GM18526 (cell line): ENCODE data around the gene GRSF1.

Experiments used
- POLR2A ChIP-seq: IDR thresholded peaks from 3 replicates; pipeline ENCODE4 v1.6.1; 2011; ENCODE audit not compliant: insufficient read length; ENCODE audit errors: extremely low read depth

The GRSF1 gene

GRCh38 chr4:70838666-70839588, 763 bp downstream of the GRSF1 start:
- TF ChIP-seq POLR2A = no peak

GRCh38 chr4:70838204-70838603, 1.5 kb downstream of the GRSF1 start:
- no peak for TF ChIP-seq POLR2A

GRCh38 chr4:70836081-70836480, 3.6 kb downstream of the GRSF1 start:
- no peak for TF ChIP-seq POLR2A

GRCh38 chr4:70833675-70834074, 6.0 kb downstream of the GRSF1 start:
- no peak for TF ChIP-seq POLR2A

GRCh38 chr4:70831293-70831692, 8.4 kb downstream of the GRSF1 start:
- TF ChIP-seq POLR2A = no peak

- TF ChIP-seq POLR2A = no peak
Observed at GRCh38 chr4:70830054-70830453, 9.6 kb downstream of the GRSF1 start.

- no peak for TF ChIP-seq POLR2A
Observed at GRCh38 chr4:70829492-70829891, 10.2 kb downstream of the GRSF1 start.

- no peak for TF ChIP-seq POLR2A
Observed at GRCh38 chr4:70829015-70829414, 10.7 kb downstream of the GRSF1 start.

- TF ChIP-seq POLR2A = no peak
Observed at GRCh38 chr4:70818921-70819320, 20.8 kb downstream of the GRSF1 start.

- no peak for TF ChIP-seq POLR2A
Observed at GRCh38 chr4:70818173-70818855, 21.4 kb downstream of the GRSF1 start.

GRCh38 chr4:70816894-70817293, 22.8 kb downstream of the GRSF1 start:
- no peak for TF ChIP-seq POLR2A

GRCh38 chr4:70815370-70815769, 24.3 kb downstream of the GRSF1 start:
- TF ChIP-seq POLR2A = no peak

- no peak for TF ChIP-seq POLR2A
Observed at GRCh38 chr4:70808151-70808550, 31.5 kb downstream of the GRSF1 start.

GRCh38 chr4:70802928-70803580, 36.6 kb downstream of the GRSF1 start:
- no peak for TF ChIP-seq POLR2A

GRCh38 chr4:70801265-70801809, 38.4 kb downstream of the GRSF1 start:
- no peak for TF ChIP-seq POLR2A

- TF ChIP-seq POLR2A = no peak
Observed at GRCh38 chr4:70793626-70794025, 46.1 kb downstream of the GRSF1 start.

- TF ChIP-seq POLR2A = no peak
Observed at GRCh38 chr4:70788733-70789132, 51.0 kb downstream of the GRSF1 start.
